Measurements from ENCODE around the gene TXNDC5. TPM values are rescaled to one million over a fixed set of nuclear protein-coding genes. Genes with fewer than 3 reads are reported as not detected.

The TXNDC5 gene
- total and polyA plus RNA-seq, 12 donors: 51.6 to 192 (median 128) TPM

DNA sequence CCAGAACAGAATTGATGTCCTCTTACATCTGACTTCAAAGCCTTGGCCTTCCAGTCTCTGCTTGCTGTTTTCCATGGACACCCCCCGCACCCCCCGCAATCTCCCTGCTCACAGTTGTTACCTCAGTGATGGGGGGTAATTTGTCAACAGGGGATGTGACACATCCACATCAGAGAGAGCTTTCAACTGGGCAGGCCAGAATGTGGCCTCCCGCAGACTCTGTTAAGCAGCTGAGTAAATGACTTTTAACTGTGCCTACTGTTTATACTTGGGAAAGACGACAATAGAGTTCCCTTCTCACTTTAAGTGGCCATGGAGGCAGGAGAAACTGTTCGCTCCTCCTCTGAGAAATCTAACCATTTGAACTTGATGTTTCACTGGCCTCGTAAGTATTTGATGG, 51.0 kb downstream of the TXNDC5 start:
- no peak for TF ChIP-seq POLR2A (IDR thresholded peaks at IDR 0.05)

GRCh38 chr6:7851780-7852179, 58.8 kb downstream of the TXNDC5 start:
- Histone ChIP-seq H3K36me3 (replicated peaks in 1 of 2) (no peaks in the 10 kb centered on the region), H3K27me3 (no peaks in the 10 kb centered on the region), H3K9me3 (replicated peaks in 1 of 3) (peaks cover 0 to 17% (median 0%) of the 10 kb centered on the region in 3 donors), H3K4me3 (no peak overlapping the region), H3K4me1 (replicated peaks in 1 of 2) (peaks cover 7 to 11% of the 10 kb centered on the region in 2 donors), H3K27ac (no peak overlapping the region)
- no peak for DNase-seq
- no peak for TF ChIP-seq CTCF (IDR thresholded peaks at IDR 0.05)
- no peak for TF ChIP-seq POLR2A (IDR thresholded peaks at IDR 0.05)
- intact Hi-C loops (cut with DNase I): loop anchor here (10.0 kb wide), 1 partner anchor 127 kb away; the partner anchor contains the start of gene BMP6 (in 2 of the 2)

More for the DNA sequence above, 51.0 kb downstream of the TXNDC5 start:
- H3K9me3 ChIP-seq (replicated peaks in 1 of 3): no peaks in the 10 kb centered on the region
- H3K4me3 ChIP-seq: no peak overlapping the region
- DNase-seq: no peak
- H3K36me3 ChIP-seq (replicated peaks in 1 of 2): no peaks in the 10 kb centered on the region
- intact Hi-C loops (cut with DNase I): loop anchor here (10.0 kb wide), 1 partner anchor 135 kb away; the partner anchor contains the start of gene BMP6 (in 2 of the 2)
- H3K27ac ChIP-seq: no peak overlapping the region
- H3K4me1 ChIP-seq (replicated peaks in 1 of 2): no peaks in the 10 kb centered on the region
- 66 to 81% (median 67%) methylated on average over 6 of the region's 6 CpGs for WGBS, 4 donors
- no peaks in the 10 kb centered on the region for H3K27me3 ChIP-seq

DNA sequence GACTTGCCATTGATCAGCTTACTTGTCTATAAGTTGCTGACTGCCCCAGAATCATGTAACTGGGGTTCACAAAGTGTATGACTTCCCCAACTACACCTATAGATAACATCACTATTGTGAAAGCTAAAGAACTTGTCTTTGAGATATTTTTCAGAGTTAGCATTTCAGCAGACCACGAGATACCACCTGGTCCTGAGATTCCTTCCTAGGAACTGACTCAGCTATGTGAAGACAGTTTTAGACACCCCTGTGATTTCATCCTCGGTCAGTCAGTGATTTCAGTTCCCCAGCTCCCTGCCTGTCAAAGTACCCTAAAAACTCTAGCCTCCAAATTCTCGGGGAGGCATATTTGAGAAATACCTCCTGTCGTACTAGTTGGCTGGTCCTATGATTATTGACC, 62.4 kb downstream of the TXNDC5 start:
- Histone ChIP-seq H3K4me3 (no peak overlapping the region), H3K27me3 (no peaks in the 10 kb centered on the region), H3K4me1 (replicated peaks in 1 of 2) (peaks cover 7 to 14% of the 10 kb centered on the region in 2 donors), H3K9me3 (replicated peaks in 1 of 3) (peaks cover 0 to 17% (median 0%) of the 10 kb centered on the region in 3 donors), H3K36me3 (replicated peaks in 1 of 2) (no peaks in the 10 kb centered on the region), H3K27ac (peak overlapping the region in 1 of 5 donors; percentile 57)
- WGBS, 4 donors: 89 to 93% (median 92%) methylated on average over 4 of the region's 4 CpGs
- DNase-seq: no peak
- intact Hi-C loops (cut with DNase I): no loop called here
- TF ChIP-seq CTCF (IDR thresholded peaks at IDR 0.05): no peak
- no peak for TF ChIP-seq POLR2A (IDR thresholded peaks at IDR 0.05)

DNA sequence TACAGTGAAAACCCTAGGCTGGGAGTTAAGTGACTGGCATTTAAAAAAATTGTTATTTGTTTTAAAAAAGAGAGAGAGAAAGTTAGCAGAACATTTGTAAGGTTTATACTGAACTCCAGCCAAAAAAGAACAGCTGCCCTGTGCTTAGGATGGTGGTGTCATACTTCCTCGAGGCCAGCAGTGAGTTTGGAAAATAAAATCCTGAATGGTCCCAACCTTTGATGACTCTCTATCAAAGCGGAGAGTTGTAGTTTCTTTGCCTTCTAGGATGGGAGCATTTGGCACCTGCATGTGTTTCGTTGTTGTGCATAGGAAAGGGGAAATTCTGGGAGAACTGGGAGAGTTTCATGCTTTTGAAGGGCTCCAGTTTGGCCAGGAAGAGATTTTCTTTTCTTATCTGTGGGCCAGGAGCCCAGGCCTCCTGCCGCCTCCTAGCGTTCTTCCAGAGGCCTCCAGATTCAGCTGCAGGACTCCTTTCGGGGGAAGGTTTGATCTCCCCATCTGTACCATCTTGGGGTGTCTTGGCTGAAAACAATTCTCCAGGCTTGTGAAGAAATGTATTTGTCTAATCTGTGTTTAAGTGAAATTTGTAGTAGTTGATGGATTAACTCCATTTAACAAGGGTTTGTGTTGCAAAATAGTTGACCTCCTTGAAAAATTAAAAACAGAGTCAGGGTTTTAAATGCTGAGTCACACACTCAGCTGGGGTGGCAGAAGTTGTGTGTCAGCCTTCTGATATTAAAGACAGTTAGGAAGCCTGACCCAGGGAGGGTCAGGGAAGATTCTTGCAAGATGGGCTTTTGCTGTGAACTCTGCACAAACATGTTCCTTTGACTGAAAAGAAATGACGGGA, 63.4 kb downstream of the TXNDC5 start:
- intact Hi-C loops (cut with DNase I): no loop called here
- H3K27me3 ChIP-seq: no peaks in the 10 kb centered on the region
- peaks cover 7 to 14% of the 10 kb centered on the region in 2 donors for H3K4me1 ChIP-seq (replicated peaks in 1 of 2)
- peaks cover 0 to 14% (median 0%) of the 10 kb centered on the region in 3 donors for H3K9me3 ChIP-seq (replicated peaks in 1 of 3)
- H3K36me3 ChIP-seq (replicated peaks in 1 of 2): no peaks in the 10 kb centered on the region
- no peak overlapping the region for H3K4me3 ChIP-seq
- peak in 5 of 7 donors; percentile 26 to 51 (median 42) for DNase-seq
- peak in 5 of 6 experiments; percentile 26 to 39 (median 32) for TF ChIP-seq CTCF (IDR thresholded peaks at IDR 0.05)
- no peak for TF ChIP-seq POLR2A (IDR thresholded peaks at IDR 0.05)
- H3K27ac ChIP-seq: peak overlapping the region in 3 of 5 donors; percentile 56 to 61 (median 57)
- 22 to 42% (median 39%) methylated on average over 6 to 7 of the region's 7 CpGs for WGBS, 4 donors

Data from adrenal gland (tissue), 12 donors.